HepG2 (cell line): Measurements from ENCODE around the gene NDUFB7. TPM values are rescaled to one million over a fixed set of nuclear protein-coding genes. Genes with fewer than 3 reads are reported as not detected.

Source experiments
- CREB1 ChIP-seq, 2 experiments: fragments of 450-650 bp in 1 of 2; IDR thresholded peaks; 2 replicates each; pipeline ENCODE4 v1.6.1; 2016 to 2017; ENCODE audit warnings: control low read depth in 1 of 2, mild to moderate bottlenecking in 1 of 2, missing compliant biosample characterization in 1 of 2, missing genetic modification characterization in 1 of 2
- FOXM1 ChIP-seq: sonication (generic); formaldehyde crosslinking; IDR thresholded peaks from 2 replicates; pipeline ENCODE4 v1.5.0; 2020; ENCODE audit warnings: missing genetic modification reagents
- PRPF4 ChIP-seq: fragments of 200-400 bp; formaldehyde crosslinking; IDR thresholded peaks from 2 replicates; pipeline ENCODE4 v1.6.1; 2016; ENCODE audit warnings: low read length, low read depth; ENCODE audit not compliant: poor library complexity, severe bottlenecking
- RBFOX2 ChIP-seq: fragments of 200-400 bp; formaldehyde crosslinking; IDR thresholded peaks from 2 replicates; pipeline ENCODE4 v1.6.1; 2017; ENCODE audit warnings: low read depth, mild to moderate bottlenecking, low read length
- RFXANK ChIP-seq: IDR thresholded peaks from 2 replicates; pipeline ENCODE4 v1.6.1; 2016
- TBP ChIP-seq: sonication (generic); formaldehyde crosslinking; IDR thresholded peaks from 2 replicates; pipeline ENCODE4 v1.5.0; 2020; ENCODE audit warnings: missing genetic modification reagents
- ZNF101 ChIP-seq: sonication (generic); formaldehyde crosslinking; IDR thresholded peaks from 2 replicates; pipeline ENCODE4 v1.4.0; 2020; ENCODE audit warnings: mild to moderate bottlenecking, low read depth, missing genetic modification reagents, borderline replicate concordance
- ZNF446 ChIP-seq: sonication (generic); formaldehyde crosslinking; IDR thresholded peaks from 2 replicates; pipeline ENCODE4 v1.5.0; 2020; ENCODE audit warnings: mild to moderate bottlenecking, missing genetic modification reagents
- ZNF788 ChIP-seq: sonication (generic); formaldehyde crosslinking; IDR thresholded peaks from 2 replicates; pipeline ENCODE4 v1.5.0; 2020; ENCODE audit warnings: mild to moderate bottlenecking, missing genetic modification reagents, borderline replicate concordance
- ZNF816 ChIP-seq: sonication (generic); formaldehyde crosslinking; IDR thresholded peaks from 2 replicates; pipeline ENCODE4 v1.8.0; 2022; ENCODE audit warnings: missing genetic modification reagents, mild to moderate bottlenecking, borderline replicate concordance
- ZSCAN29 ChIP-seq: sonication (generic); formaldehyde crosslinking; conservative IDR thresholded peaks from 2 replicates; pipeline ENCODE4 v1.4.0; 2020; ENCODE audit warnings: mild to moderate bottlenecking, missing genetic modification reagents
- ZZZ3 ChIP-seq: sonication (generic); formaldehyde crosslinking; IDR thresholded peaks from 2 replicates; pipeline ENCODE4 v1.4.0; 2020; ENCODE audit warnings: missing genetic modification reagents, mild to moderate bottlenecking, borderline replicate concordance
- polyA plus RNA-seq, 8 experiments: library from polyadenylated mRNA; depleted of rRNA in 3 of 8; stranded (reverse) in 7 of 8; unstranded in 1 of 8; fragments of >200 nt; fragmentation: Illumina TruSeq in 4 of 8; extraction: Trizol in 4 of 8; gene quantifications; 2 replicates each; pipeline versions ENCODE4 v1.2.1 to v1.2.3, GENCODE V29; 2011 to 2016; ENCODE audit warnings: low read depth in 4 of 8, missing spikeins in 1 of 8, mixed read lengths in 1 of 8; ENCODE audit not compliant: insufficient read depth in 1 of 8
- total RNA-seq, 5 experiments: library from RNA; depleted of rRNA; stranded (reverse); fragments of >200 nt; fragmentation: Illumina TruSeq; extraction: Trizol; gene quantifications; 2 replicates each; pipeline ENCODE4 v1.2.3, GENCODE V29; 2016; ENCODE audit warnings: low read depth in 1 of 5
- TF ChIP-seq, protein P1 (sequence below): sonication (generic); formaldehyde crosslinking; IDR thresholded peaks from 2 replicates; pipeline ENCODE4 v1.8.0; 2022; ENCODE audit warnings: low read depth, missing genetic modification reagents
- TF ChIP-seq, protein P2 (sequence below), 2 experiments: sonication (generic) in 1 of 2; formaldehyde crosslinking in 1 of 2; IDR thresholded peaks; 2 replicates each; pipeline versions ENCODE4 v1.4.0 to v1.6.1; 2016 to 2020; ENCODE audit warnings: borderline replicate concordance in 1 of 2, low read depth in 1 of 2, mild to moderate bottlenecking in 1 of 2, missing genetic modification reagents in 1 of 2
- TF ChIP-seq, protein P3 (sequence below): sonication (generic); formaldehyde crosslinking; IDR thresholded peaks from 2 replicates; pipeline ENCODE4 v1.4.0; 2020; ENCODE audit warnings: missing genetic modification reagents, mild to moderate bottlenecking, borderline replicate concordance
- TF ChIP-seq, protein P4 (sequence below): IDR thresholded peaks from 2 replicates; pipeline ENCODE4 v1.6.1; 2016; ENCODE audit warnings: mild to moderate bottlenecking, missing biosample characterization, missing genetic modification reagents
- TF ChIP-seq, protein P5 (sequence below): sonication (generic); formaldehyde crosslinking; IDR thresholded peaks from 2 replicates; pipeline ENCODE4 v1.4.0; 2020; ENCODE audit warnings: missing genetic modification reagents, borderline replicate concordance

Gene NDUFB7
- total and polyA plus RNA-seq, 2 of the 13 experiments (the other 11 are each of a cell fraction or from before 2014, with no cell fraction given): 156 to 198 TPM

DNA sequence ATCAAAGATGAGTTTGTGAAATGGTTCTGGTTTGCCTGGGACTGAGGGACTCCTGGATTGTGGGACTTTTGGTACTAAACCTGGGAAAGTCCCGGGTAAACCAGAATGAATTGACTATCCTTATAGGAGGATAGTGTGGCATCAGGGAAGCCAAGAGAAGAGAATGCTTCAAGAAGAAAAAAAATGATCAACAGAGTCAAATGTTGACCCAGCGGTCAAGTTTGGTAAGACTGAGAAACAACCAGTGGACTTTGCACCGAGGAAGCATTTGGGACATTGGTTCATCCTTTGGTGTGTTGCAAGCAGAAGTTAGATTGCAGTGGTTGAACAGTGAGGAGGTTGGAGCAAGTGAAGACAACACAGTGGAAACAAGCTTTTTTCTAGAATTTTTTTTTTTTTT is 44.5 kb upstream of the NDUFB7 start (continued):
- TF ChIP-seq, protein P1, sequence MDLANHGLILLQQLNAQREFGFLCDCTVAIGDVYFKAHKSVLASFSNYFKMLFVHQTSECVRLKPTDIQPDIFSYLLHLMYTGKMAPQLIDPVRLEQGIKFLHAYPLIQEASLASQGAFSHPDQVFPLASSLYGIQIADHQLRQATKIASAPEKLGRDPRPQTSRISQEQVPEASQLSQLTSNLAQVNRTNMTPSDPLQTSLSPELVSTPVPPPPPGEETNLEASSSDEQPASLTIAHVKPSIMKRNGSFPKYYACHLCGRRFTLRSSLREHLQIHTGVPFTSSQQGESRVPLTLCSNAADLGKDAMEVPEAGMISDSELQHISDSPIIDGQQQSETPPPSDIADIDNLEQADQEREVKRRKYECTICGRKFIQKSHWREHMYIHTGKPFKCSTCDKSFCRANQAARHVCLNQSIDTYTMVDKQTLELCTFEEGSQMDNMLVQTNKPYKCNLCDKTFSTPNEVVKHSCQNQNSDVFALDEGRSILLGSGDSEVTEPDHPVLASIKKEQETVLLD (CRISPR knock-in tag): no peak
- TF ChIP-seq, protein P2, sequence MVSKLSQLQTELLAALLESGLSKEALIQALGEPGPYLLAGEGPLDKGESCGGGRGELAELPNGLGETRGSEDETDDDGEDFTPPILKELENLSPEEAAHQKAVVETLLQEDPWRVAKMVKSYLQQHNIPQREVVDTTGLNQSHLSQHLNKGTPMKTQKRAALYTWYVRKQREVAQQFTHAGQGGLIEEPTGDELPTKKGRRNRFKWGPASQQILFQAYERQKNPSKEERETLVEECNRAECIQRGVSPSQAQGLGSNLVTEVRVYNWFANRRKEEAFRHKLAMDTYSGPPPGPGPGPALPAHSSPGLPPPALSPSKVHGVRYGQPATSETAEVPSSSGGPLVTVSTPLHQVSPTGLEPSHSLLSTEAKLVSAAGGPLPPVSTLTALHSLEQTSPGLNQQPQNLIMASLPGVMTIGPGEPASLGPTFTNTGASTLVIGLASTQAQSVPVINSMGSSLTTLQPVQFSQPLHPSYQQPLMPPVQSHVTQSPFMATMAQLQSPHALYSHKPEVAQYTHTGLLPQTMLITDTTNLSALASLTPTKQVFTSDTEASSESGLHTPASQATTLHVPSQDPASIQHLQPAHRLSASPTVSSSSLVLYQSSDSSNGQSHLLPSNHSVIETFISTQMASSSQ (IDR thresholded peaks at IDR 0.05; ENCODE audit: low read depth): no peak
- TF ChIP-seq, protein P2 (CRISPR knock-in tag; IDR thresholded peaks at IDR 0.05; ENCODE audit: borderline replicate concordance): no peak
- no peak for TF ChIP-seq ZNF788 (CRISPR knock-in tag)
- no peak for TF ChIP-seq PRPF4
- TF ChIP-seq ZNF101: no peak
- no peak for TF ChIP-seq RFXANK
- TF ChIP-seq ZSCAN29 (CRISPR knock-in tag): no peak
- no peak for TF ChIP-seq CREB1 (IDR thresholded peaks at IDR 0.05)
- TF ChIP-seq CREB1 (CRISPR knock-in tag; IDR thresholded peaks at IDR 0.05): no peak
- TF ChIP-seq ZZZ3 (CRISPR knock-in tag): no peak
- TF ChIP-seq, protein P3, sequence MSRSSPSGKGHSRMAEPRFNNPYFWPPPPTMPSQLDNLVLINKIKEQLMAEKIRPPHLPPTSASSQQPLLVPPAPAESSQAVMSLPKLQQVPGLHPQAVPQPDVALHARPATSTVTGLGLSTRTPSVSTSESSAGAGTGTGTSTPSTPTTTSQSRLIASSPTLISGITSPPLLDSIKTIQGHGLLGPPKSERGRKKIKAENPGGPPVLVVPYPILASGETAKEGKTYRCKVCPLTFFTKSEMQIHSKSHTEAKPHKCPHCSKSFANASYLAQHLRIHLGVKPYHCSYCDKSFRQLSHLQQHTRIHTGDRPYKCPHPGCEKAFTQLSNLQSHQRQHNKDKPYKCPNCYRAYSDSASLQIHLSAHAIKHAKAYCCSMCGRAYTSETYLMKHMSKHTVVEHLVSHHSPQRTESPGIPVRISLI (CRISPR knock-in tag): 0 out of 2 replicates have a peak, but pooled peaks have one; percentile 43
- TF ChIP-seq ZNF446 (CRISPR knock-in tag): no peak
- no peak for TF ChIP-seq ZNF816 (CRISPR knock-in tag)
- no peak for TF ChIP-seq RBFOX2
- no peak for TF ChIP-seq TBP
- no peak for TF ChIP-seq FOXM1 (CRISPR knock-in tag)
- TF ChIP-seq, protein P4, sequence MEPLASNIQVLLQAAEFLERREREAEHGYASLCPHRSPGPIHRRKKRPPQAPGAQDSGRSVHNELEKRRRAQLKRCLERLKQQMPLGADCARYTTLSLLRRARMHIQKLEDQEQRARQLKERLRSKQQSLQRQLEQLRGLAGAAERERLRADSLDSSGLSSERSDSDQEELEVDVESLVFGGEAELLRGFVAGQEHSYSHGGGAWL (CRISPR knock-in tag): no peak
- TF ChIP-seq, protein P5, sequence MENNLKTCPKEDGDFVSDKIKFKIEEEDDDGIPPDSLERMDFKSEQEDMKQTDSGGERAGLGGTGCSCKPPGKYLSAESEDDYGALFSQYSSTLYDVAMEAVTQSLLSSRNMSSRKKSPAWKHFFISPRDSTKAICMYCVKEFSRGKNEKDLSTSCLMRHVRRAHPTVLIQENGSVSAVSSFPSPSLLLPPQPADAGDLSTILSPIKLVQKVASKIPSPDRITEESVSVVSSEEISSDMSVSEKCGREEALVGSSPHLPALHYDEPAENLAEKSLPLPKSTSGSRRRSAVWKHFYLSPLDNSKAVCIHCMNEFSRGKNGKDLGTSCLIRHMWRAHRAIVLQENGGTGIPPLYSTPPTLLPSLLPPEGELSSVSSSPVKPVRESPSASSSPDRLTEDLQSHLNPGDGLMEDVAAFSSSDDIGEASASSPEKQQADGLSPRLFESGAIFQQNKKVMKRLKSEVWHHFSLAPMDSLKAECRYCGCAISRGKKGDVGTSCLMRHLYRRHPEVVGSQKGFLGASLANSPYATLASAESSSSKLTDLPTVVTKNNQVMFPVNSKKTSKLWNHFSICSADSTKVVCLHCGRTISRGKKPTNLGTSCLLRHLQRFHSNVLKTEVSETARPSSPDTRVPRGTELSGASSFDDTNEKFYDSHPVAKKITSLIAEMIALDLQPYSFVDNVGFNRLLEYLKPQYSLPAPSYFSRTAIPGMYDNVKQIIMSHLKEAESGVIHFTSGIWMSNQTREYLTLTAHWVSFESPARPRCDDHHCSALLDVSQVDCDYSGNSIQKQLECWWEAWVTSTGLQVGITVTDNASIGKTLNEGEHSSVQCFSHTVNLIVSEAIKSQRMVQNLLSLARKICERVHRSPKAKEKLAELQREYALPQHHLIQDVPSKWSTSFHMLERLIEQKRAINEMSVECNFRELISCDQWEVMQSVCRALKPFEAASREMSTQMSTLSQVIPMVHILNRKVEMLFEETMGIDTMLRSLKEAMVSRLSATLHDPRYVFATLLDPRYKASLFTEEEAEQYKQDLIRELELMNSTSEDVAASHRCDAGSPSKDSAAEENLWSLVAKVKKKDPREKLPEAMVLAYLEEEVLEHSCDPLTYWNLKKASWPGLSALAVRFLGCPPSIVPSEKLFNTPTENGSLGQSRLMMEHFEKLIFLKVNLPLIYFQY (CRISPR knock-in tag): no peak
